GM21360 (cell line): Measurements from ENCODE around the gene TMEM98.
"Not testable (repeated sequence)": the region's sequence is repeated elsewhere in the genome, so short reads cannot be mapped to it uniquely, and the experiment has no call there.

Experiments used
- ATAC-seq: cut with Tn5 transposase; IDR thresholded peaks from one replicate; pipeline ENCODE4 v1.9.1; 2021; ENCODE audit warnings: mild to moderate bottlenecking, moderate library complexity; ENCODE audit not compliant: unreplicated experiment

Gene TMEM98

DNA sequence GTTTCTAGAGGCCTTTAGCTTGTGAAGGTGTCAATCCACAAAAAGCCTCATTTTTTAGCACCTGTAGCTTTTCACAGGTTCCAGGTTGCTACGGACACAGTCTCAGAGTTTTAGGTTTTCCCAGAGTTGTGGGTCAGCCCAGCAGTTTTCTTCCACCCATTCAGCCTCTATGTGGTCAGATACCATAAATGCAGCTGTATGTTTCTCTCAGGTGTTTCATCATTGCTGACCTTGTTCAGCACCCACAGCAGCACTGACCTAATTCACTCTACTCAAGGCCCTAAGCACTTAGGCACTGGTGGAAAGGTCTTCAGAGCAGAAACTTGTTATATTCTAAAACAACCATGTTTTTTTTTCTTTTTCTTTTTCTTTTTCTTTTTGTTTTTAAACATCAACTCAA is 48.7 kb downstream of the TMEM98 start:
- no peak for ATAC-seq

DNA sequence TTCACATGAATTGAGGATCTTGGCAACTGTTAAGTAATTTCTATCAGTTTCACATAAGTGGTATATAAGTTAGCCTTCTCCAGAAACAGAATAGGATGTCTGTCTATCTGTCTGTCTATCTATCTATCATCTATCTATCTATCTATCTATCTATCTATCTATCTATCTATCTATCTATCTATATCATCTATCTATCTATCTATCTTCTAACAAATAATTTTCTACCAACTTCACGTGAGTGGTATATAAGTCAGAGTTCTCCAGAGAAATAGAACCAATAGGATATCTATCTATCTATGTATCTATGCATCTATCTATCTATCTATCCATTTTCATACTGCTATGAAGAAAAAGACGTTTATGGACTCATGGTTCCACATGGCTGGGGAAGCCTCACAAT is 52.3 kb downstream of the TMEM98 start:
- ATAC-seq, result no peak

DNA sequence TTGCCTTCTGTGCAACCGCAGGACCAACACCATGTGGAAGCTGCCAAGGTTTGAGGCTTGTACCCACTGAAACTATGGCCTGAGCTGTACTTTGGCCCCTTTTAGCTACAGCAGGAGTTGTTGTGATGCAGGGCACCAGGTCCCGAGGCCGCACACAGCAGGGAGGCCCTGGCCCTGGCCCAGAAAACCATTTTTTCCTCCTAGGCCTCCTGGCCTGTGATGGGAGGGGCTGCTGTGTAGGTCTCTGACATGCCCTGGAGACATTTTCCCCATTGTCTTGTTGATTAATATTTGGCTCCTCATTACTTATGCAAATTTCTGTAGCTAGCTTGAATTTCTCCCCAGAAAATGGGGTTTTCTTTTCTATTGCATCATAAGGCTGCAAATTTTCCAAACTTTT is 53.7 kb downstream of the TMEM98 start:
- ATAC-seq, result not testable (repeated sequence)

DNA sequence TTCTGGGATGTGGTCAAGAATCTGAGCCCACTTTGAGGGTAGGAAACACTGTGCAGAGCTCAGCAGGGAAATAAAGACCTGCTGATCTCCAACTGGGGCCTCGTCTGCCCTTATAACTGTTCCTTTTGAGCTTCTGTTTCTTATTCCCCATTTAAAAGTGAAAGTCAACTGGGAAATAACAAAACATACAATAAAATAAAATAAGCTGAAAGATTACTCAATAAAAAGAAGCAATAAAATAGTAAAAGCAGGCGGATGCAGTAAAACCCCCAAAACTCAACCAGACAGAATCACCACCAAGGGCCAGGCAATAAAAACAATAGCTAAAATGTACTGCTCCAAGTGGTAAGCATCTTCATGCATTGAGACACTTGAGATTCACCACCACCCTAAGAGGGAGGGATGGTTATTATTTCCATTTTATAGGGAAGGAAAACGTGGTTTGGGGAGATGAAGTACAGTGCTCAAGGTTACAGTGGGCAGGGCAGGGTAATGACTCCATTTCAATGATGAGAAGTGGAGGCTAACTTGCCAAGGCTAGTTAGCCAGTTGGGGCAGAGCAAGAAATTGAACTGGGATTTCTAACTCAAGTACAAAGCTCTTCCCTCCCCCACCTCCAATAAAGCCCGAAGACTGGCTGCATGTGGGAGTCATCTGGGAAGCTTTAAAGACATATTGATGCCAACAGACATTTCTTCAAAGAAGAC is 57.2 kb downstream of the TMEM98 start:
- no peak for ATAC-seq

DNA sequence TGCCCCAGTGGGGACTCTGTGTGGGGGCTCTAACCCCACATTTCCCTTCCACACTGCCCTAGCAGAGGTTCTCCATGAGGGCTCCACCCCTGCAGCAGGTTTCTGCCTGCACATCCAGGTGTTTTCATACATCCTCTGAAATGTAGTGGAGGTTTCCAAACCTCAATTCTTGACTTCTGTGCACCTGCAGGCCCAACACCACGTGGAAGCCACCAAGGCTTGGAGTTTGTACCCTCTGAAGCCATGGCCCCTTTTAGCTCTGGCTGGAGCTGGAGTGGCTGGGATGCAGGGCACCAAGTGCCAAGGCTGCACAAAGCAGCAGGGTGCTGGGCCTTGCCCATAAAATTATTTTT is 59.5 kb downstream of the TMEM98 start:
- not testable (repeated sequence) for ATAC-seq

DNA sequence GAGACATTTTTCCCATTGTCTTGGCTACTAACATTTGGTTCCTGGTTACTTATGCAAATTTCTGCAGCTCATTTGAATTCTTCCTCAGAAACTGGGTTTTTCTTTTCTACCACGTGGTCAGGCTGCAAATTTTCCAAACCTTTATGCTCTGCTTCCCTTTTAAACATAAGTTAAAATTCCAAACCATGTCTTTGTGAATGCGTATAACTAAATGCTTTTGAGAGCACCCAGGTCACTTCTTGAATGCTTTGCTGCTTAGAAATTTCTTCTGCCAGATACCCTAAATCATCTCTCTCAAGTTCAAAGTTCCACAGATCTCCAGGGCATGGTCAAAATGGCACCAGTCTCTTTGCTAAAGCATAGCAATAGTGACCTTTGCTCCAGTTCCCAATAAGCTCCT is 59.9 kb downstream of the TMEM98 start:
- not testable (repeated sequence) for ATAC-seq

DNA sequence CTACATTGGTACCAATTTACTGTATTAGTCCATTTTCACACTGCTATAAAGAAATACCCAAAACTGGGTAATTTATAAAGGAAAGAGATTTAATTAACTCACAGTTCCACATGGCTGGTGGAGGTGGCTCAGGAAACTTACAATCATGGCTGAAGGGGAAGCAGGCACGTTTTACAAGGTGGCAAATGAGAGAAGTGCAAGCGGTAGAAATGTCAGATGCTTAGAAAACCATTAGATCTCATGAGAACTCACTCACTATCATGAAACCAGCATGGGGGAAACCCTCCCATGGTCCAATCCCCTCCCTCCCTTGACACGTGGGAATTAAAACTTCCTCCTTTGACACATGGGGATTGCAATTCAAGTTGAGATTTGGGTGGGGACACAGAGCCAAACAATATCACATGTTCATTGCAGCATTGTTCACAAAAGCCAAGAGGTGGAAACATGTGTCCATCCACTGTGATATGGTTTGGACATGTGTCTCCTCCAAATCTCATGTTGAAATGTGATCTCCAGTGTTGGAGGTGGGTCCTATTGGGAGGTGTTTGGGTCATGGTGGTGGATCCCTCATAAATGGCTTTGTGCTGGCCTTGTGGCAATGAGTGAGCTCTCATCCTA is 60.6 kb downstream of the TMEM98 start:
- ATAC-seq, result no peak

DNA sequence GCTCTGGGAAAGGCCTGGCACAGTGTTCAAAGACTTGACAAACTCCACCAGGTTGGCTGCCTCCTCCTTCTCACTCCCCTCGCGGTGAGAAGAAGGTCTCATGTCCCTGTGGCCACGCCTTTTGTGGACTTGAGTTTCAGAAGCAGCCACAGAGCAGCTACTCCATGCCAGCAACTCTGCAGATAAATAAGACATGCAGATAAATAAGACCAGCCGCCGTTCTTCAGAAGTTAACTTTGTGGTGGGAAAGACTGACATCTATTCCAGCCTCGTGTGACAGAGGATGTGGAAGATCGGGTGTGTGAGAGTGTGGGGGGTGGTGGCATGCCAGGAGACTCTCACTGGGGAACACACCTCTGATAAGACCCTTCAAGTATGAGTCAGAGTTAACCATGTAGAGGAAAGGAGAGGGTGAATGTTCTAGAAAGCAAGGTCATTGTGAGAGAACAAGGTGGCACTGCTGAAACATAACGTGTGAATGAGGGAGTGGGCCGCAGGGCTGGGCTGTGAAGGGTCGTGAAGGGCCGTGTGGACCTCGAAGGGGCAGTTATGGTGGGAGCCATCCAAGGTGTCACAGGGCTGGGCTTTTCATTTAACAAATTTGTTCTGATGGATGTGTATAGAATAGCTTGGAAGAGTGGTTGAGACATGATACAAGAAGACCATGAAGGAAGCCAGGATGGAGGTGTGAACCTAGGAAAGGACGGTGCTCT is 64.5 kb downstream of the TMEM98 start:
- no peak for ATAC-seq

DNA sequence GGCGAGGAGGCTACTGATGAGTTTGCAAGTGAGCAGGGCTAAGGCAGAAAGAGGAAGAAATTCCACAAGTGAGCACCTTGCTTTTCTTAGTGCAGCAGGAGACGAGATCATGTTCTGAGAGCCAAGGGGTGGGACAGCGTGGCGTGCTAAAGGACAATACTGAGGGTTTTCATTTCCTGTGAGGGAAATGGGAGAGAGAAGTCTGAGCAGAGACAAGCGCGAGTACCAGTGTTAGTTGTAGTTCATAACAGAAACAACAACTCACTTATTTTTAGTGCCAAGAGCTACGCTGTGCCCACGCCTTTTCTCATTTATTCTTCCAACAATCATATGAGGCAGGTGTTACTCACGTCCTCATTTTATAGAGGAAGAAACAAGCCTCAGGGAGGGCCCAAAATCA is 66.0 kb downstream of the TMEM98 start:
- no peak for ATAC-seq
